SHP77 (cell line): ENCODE measurements around the gene FCGR2B.
"Not testable (repeated sequence)": the region's sequence is repeated elsewhere in the genome, so short reads cannot be mapped to it uniquely, and the experiment has no call there.

Experiments
- DNase-seq, 2 experiments: peaks; one replicate each; lab custom pipeline; 2025; lab: John Stamatoyannopoulos, UW

FCGR2B gene

DNA sequence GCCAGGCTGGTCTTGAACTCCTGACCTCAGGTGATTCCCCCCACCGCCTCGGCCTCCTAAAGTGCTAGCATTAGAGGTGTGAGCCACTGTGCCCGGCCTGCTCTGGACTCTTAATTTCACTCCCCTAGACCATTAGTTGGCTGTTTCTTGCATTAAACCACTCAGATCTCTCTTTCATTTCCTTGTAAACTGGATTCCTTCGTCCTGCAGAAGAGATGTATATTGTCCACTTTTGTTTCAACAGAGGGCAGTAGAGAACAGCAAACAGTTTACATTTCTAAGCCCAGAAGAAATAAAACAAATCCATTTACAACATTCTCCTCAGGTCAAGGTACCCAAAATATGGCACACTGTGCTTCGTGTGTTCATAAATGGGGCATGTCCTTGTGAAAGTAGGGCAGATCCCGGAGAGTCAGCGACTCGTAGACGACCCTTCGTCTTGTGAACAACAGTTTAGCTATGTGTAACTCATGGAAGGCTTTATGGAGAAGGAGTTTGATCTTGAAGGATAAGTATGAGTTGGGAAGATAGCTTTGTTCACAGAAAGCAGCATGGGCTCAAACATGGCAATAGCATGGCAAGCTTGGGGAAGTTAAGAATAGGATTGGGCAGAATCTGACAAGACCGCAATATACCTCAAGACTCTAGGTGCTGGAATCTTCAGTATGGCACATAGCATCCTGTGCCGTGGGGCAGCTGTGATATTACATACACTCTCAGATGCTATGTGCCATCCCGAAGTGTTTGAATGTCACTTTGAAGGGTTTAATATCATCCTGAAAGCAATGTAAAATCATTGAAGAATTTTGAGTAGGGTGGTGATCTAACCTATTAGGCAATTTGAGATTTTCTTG, 15.2 kb upstream of the FCGR2B start:
- DNase-seq, result not testable (repeated sequence)

DNA sequence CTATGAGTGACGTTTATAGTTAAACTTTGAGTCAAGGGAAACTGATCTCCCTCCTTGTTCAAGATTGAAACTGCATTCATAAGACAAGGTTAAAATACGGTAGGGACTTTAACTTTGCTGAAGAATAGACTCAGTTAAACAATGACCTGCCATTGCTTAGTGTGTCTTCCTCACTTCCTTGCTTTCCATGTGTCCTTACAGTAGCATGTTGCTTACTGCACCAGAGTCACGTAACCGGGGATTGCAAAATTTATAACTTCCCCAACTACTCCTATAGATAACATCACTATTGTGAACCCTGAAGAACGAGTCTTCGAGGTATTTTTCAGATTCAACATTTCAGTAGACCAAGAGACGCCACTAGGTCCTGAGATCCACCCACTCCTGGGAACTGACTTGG, 9.4 kb upstream of the FCGR2B start:
- not testable (repeated sequence) for DNase-seq

DNA sequence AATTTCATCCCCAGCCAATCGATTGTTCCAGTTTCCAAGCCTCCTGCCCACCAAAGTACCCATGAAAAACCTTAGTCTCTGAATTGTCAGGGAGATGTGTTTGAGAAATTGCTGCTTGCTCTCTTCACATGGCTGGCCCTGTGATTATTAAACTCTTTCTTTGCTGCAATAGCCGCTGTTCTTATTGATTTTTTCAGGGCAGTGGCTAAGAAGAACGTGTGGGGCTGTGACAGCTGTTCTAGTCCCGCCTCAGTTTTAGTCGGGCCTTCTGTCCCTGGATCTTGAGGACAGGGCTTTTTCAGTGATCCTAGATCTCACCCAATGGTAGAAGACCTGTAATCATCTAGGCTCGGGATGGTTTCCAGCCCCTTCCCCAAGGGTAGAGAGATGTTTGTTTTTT, 9.0 kb upstream of the FCGR2B start:
- not testable (repeated sequence) for DNase-seq

DNA sequence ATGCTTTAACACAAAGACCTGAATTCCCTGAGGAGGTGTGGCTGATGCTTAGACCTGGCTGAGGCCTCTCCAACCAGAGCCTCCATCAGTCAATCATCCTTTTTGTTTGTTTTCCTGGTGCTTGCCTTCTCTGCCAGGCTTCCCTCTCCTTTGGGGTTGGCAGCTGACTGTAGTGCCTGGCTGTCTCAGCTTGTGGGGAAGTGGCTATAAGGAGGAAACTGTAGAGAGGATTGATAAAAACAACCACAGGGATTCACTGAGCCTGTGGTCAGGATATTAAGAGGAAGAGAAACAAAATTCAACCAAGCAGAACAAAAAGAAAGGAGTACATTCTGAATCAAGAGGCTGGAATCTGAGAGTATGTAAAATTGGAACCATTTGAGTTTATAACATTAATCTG, 4.4 kb upstream of the FCGR2B start:
- not testable (repeated sequence) for DNase-seq

DNA sequence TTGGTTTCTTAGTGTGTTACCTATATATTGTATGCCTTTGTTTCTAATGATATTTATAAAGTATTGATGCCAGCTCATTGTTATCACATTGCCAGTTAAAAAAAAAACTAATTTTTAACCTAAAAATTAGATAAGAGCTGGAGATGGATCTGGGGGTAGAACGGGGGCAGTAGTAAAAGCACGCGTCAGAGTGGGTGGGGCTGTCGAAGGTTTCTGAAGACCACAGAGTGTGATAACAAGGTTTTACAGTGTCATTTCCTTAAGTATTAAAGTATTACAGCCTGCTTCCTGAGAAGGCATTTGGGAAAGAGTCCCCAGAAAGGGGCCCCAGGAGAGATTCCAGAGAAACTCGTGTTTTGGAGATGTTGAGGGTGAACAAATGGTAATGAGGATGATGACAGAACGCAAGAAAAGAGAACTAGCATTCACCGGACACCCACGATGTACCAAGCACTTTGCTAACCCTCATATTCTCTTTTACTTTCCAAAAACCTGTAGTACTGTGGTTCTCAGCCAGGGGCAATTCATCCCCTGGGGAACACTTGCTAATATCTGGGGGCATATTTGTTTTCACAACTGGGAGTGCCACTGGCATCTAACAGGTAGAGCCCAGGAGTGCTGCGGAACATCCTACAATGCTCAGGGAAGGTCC, 1.2 kb upstream of the FCGR2B start:
- not testable (repeated sequence) for DNase-seq

DNA sequence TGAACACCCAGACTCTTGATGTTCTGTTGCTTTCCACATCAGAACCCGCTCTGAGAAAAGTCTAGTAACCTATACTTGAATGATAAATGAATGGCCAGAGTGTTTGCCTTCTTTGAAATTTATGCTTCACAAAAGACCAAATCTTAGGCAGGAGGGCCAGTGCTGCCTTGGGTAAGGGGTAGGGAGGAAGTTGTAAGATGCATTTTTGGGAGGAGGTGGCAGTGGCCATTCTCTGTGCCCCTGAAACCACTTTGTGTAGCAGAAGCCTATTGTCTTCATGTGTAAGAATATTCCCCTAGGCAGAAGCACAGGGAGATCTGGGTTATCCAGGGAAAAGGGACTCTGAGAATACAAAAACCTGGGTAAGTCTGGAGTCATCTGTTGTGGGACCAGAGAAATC, 626 bp downstream of the FCGR2B start:
- DNase-seq, result not testable (repeated sequence)

DNA sequence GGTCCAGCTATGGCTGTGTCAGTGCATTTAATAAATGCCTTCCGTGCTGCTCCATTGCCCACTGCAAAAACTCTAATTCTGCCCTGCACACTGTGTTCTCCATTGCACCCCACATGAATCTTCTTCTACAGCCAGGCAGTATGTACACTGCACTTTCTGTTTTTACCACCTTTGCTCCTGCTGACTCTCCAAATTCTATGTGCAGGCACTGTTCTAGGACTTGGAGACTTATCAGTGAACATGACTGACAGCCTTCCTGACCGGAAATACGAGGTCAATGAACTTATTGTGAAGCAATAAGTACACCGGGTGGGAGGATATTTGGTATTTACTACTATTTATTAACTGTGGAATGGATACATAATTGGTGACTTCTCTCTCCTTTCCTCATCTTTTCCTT, 1.7 kb downstream of the FCGR2B start:
- DNase-seq, result not testable (repeated sequence)

DNA sequence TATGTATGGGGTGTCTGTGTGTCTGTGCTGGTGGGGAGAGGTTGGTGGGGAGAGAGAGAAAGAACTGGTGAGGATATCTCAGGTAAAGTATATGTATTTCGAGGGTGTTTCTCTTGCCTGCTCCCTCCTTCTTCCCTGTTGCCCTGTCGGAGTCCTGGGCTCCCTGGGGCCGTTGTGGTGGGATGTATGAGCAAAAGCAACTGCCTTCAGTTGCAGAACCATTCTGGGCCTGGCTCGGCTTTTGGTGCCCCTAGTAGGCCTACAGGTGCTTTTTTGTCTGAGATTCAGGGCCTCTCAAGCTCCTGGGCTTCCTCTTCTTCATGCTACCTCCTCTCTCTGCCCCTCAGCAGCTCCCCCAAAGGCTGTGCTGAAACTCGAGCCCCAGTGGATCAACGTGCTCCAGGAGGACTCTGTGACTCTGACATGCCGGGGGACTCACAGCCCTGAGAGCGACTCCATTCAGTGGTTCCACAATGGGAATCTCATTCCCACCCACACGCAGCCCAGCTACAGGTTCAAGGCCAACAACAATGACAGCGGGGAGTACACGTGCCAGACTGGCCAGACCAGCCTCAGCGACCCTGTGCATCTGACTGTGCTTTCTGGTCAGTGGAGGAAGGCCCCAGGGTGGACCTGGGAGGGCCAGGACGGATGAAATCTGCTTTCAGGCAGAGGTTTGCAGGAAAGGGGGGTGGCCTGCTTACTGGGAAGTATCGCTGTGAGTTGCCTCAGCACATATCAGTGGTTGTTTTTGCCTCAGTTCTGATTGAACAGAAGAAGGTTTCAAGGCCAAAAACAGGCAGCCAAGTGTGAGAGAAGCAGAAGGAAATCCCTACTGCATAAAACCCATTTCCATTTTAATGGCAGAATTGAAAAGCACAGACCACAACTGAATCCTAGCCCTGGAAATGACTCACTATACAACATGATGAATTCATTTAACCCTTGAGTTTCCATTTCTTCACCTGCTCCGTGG, 8.4 kb downstream of the FCGR2B start:
- DNase-seq, result not testable (repeated sequence)

DNA sequence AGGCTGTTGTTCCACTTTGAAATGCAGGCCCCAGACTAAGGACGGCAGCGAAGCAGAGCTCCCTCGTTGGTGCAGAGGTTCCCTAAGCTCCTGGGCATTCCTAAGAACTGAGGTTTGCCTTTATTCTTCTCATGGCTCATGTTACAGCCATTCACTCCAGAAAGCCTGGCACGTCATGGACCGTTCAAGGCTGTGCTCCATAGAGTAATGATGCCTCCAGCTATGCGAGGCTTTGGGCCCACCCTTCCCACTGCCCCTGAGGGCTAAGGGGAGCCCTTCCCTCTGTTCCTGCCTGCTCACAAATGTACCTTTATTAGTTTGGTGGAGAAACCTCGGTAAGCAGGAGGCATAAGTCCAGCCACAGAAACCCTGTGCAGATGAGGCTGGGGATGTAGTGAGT, 10.5 kb downstream of the FCGR2B start:
- not testable (repeated sequence) for DNase-seq

DNA sequence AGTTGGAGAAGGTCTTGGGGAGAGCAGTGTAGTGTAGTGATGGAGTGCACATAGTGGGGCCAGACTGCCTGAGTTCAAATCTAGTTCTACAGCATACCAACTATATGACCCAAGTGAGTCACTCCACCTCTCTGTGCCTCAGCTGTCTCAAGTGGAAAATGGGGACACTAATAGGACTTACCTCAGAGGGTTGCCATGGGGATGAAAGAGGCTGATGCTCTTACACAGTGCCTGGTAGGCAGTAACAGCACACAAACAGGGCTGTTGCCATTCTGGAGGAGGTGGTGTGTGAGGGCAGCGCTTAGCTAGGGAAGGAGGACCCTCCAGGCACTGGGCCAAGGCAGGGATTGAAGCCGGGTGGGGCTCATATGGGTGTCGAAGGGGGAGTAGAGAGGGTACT, 11.5 kb downstream of the FCGR2B start:
- DNase-seq, result not testable (repeated sequence)

DNA sequence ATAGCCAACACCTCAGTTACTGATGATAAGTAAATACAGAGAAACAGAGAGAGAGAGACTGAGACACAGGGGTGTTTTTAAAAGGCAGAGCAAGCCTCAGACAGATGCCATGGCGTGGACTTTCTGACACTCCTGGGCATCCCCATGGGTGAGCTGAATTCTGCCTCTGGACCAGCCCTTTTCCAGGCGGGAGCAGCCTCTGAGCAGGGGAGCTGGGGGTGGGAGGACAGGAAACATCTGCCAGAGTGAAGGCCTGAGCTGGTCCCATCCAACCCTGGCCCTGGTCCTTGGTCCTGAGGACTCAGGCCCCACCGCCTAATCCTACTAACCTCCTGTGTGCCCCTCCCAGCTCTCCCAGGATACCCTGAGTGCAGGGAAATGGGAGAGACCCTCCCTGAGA, 12.0 kb downstream of the FCGR2B start:
- not testable (repeated sequence) for DNase-seq

DNA sequence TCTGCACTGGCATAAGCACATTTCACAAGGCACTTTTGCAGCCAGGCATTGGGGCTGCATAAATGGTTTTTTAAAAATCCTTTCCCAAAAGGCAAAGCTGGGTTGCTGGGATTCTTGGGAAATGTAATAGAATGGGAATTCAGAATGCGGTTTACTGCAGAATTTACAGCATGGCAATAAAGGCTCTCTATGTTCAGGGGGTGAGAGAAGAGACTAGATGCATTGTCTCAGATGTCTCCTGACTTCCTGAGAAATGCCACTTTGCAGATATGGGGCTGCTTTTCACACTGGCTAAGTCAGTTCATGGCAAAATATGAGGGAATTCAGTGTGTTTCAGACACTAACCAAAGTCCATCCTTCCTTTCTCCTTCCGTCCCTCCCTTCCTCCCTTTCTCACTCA, 13.5 kb downstream of the FCGR2B start:
- no peak for DNase-seq

DNA sequence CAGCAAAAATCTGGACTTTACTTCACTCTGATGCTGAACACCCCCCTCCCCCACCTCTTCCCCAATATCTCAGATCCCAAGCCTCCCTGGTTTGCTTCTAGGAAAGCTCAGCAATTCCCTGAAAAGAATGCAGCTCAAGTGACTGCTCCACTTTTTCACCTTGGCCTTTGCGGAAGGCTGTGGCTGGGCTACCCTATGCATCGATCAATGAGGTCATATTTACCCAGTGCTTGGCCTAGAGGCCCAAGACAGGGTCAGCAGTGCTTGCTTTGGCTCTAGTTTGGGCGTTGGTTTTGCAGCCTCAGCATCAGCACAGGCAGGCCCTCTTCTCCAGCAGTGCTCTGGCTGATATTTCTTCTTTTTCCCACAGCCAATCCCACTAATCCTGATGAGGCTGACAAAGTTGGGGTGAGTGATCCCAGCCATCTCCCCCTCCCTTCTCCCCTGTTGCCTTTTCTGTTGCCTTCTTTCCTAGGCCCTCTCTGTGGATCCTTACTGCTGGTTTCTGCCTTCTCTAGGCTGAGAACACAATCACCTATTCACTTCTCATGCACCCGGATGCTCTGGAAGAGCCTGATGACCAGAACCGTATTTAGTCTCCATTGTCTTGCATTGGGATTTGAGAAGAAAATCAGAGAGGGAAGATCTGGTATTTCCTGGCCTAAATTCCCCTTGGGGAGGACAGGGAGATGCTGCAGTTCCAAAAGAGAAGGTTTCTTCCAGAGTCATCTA, 14.2 kb downstream of the FCGR2B start:
- no peak for DNase-seq

DNA sequence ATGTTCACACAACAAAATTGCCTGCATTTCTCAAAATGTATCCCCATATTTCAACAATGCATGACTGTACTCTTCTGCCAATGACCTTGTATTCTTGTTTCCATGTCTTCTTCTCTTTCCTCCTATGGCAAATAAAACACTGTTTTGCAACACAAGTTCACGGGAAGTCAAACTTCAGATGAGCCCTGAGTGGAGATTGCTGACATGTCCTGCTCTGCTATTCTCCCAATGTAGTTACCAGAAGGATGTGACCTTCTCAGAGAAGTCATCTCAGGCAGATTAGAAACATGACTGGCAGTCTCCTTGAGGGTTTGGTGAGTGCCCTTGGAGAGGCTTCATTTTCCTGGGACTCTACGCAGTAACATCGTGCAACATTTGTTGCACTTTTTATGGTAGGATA, 15.6 kb downstream of the FCGR2B start:
- no peak for DNase-seq

DNA sequence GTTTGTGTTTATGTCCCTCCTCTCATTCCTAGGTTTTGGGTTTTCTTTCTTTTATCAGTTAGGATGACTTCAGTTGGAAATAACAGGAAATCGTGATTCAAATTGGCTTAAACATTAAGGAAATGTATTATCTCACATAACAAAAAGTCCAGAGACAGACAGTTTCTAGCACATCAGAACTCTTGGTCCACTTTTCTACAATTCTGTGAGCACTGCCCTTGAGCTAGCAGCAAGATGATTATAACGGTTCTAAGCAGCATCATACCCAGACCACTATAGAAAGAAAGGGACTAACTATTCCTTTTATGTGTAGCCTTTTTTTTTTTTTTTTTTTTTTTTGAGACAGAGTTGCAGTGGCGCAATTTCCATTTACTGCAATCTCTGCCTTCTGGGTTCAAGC, 18.9 kb downstream of the FCGR2B start:
- no peak for DNase-seq

DNA sequence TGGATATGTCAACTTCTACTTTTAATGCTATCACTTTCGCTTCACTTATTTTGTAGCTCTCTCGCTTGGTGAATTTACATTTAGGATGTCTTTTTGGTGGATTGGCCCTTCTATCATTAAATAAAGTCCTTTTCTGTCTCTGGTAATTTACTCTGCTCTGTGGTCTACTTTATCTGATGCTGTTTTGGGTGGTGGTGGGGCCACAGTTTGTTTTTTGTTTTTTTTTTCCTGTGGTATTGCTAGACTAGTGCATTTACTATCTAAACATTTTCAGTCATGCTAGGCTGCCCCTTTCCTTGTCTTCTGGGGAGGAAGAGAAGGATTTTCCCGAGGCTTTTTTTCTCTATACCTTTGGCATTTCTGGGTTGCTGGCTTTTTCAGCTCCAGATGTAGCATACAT, 26.0 kb downstream of the FCGR2B start:
- DNase-seq, result no peak

DNA sequence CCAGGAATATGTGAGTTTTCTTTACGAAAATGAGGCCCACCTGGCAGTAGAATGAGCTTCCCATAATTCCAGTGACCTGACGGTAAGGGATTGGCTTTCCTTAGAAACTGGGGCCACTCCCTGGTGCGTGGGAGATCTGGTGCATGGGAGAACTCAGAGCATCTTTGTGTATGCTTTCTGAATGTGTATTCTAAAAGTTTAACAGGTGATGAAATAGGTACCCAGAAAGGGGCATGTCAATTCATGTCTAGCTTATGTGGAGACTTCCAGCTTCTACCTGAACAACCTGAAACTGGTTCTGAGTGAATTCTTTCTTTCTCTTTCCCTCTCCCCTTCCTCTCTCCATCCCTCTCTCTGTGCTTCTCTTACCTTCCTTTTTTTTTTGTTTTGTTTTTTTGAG, 28.9 kb downstream of the FCGR2B start:
- no peak for DNase-seq

DNA sequence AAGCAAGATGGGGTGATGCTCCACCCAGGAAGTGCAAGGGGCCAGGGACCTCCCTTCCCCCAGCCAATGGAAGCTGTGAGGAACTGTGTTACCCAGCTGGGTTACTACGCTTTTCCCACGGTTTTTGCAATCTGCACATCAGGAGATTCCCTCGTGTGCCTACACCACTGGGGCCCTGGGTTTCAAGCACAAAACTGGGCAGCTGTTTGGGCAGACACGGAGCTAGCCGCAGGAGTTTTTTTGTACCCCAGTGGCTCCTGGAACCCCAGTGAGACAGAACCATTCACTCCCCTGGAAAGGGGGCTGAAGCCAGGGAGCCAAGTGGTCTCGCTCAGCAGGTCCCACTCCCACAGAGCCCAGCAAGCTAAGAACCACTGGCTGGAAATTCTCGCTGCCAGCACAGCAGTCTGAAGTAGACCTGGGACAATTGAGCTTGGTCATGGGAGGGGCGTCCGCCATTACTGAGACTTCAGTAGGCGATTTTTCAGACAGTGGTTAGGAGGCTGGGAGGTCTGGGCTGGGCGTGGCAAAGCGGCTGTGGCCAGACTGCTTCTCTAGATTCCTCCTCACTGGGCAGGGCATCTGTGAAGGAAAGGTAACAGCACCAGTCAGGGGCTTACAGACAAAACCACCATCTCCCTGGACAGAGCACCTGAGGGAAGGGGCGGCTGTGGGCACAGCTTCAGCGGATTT, 30.2 kb downstream of the FCGR2B start:
- DNase-seq, result peak in 1 of 2 experiments; percentile 0

DNA sequence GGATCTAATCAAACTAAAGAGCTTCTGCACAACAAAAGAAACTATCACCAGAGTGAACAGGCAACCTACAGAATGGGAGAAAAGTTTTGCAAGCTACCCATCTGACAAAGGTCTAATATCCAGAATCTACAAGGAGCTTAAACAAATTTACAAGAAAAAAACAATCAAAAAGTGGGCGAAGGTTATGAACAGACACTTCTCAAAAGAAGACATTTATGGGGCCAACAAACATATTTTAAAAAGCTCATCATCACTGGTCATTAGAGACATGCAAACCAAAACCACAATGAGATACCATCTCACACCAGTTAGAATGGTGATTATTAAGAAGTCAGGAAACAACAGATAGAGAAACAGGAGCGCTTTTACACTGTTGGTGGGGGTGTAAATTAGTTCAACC, 35.4 kb downstream of the FCGR2B start:
- DNase-seq, result not testable (repeated sequence)

DNA sequence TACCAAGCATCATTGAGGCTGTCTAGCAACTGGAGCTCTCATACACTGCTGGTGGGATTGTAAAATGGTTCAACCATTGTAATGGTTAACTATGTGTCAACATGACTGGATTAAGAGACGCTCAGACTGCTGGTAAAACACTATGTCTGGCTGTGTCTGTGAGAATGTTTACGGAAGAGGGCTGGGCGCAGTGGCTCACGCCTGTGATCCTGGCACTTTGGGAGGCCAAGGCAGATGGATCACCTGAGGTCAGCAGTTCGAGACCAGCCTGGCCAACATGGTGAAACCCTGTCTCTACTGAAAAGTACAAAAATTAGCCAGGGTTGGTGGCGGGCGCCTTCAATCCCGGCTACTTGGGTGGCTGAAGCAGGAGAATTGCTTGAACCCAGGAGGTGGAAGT, 39.3 kb downstream of the FCGR2B start:
- DNase-seq, result peak; percentile 4 to 12

DNA sequence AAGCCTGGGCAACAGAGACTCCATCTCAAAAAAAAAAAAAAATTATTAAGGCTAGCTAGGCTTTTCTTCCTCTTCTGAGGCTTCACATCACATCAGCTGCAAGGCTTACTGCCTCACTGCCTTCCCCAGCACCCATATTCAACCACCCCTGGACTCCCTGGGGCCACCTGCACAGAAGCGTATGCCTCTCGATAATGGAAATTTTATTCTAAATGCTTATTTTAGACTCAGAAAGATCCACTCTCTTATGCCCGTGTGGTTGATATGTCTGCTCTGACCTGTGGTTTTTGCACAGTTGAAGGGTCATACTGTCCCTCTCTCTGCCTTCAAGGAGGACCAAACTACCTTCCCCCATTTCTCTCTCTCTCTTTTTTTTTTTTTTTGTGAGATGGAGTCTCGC, 42.6 kb downstream of the FCGR2B start:
- no peak for DNase-seq
